Body of pancreas (tissue), 4 donors: Measurements from ENCODE around the gene E2F3.

ENCODE experiments used
- CTCF ChIP-seq, 7 experiments: fragments of 450-650 bp in 4 of 7; fragments of 200-600 bp in 3 of 7; sonication (generic) in 3 of 7; IDR thresholded peaks; one replicate each; pipeline ENCODE4 v1.5.1; 2016 to 2019; ENCODE audit warnings: antibody characterized with exemption in 7 of 7
- POLR2A ChIP-seq, 3 donors: fragments of 450-650 bp; IDR thresholded peaks; one replicate each; pipeline ENCODE4 v1.6.1; 2016; ENCODE audit warnings: antibody characterized with exemption in 3 of 3, mild to moderate bottlenecking in 2 of 3

DNA sequence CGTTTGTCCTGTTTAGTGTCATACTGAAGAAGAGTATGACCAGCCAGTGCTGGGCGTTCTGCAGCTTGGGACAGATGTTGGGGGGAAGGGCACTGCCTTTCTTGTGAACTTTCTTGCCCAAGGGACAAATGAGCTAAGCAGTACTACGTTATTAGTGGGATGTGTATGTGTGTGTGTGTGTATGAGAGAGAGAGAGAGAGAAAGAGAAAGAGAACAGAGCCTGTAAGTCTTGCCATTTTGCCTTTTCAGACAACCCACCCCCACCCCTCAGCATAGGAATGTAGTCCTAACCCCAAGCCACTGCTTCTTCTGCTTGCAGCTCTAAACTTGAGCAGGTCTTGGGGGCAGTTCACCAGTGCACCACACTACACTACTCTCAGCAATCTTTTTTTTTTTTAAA lies 45.5 kb downstream of the E2F3 start:
- TF ChIP-seq CTCF (IDR thresholded peaks at IDR 0.05) (no peak), POLR2A (IDR thresholded peaks at IDR 0.05) (no peak)
